K562 (cell line): ENCODE measurements around the gene TARM1. TPM values are rescaled to one million over a fixed set of nuclear protein-coding genes. Genes with fewer than 3 reads are reported as not detected.

ENCODE experiments used
- GABPB2 ChIP-seq: fragments of 250-450 bp; sonication (Bioruptor Pico); conservative IDR thresholded peaks from 2 replicates; pipeline ENCODE4 v1.5.1; 2021; ENCODE audit warnings: mild to moderate bottlenecking
- GTF2A2 ChIP-seq: IDR thresholded peaks from 2 replicates; pipeline ENCODE4 v1.6.1; 2016; ENCODE audit warnings: mild to moderate bottlenecking, missing genetic modification characterization, missing compliant biosample characterization
- MEF2A ChIP-seq: IDR thresholded peaks from 2 replicates; pipeline ENCODE4 v1.6.1; 2011; ENCODE audit warnings: low read depth, mild to moderate bottlenecking, low read length, moderate library complexity; ENCODE audit not compliant: control insufficient read depth
- NFE2 ChIP-seq: IDR thresholded peaks from 2 replicates; pipeline ENCODE4 v1.6.1; 2014; ENCODE audit warnings: antibody characterized with exemption, low read depth
- PTTG1 ChIP-seq: fragments of 450-650 bp; IDR thresholded peaks from 2 replicates; pipeline ENCODE4 v1.6.1; 2016; ENCODE audit warnings: low read depth, mild to moderate bottlenecking, missing genetic modification characterization, missing compliant biosample characterization
- RBM22 ChIP-seq: fragments of 200-400 bp; formaldehyde crosslinking; IDR thresholded peaks from 2 replicates; pipeline ENCODE4 v1.6.1; 2018; ENCODE audit warnings: low read length, low read depth; ENCODE audit not compliant: poor library complexity, severe bottlenecking
- ZNF589 ChIP-seq: fragments of 200-800 bp; sonication (Bioruptor generic); IDR thresholded peaks from 2 replicates; pipeline ENCODE4 v1.6.1; 2016; ENCODE audit warnings: low read depth, missing genetic modification characterization, missing compliant biosample characterization
- polyA plus RNA-seq, 8 experiments: library from polyadenylated mRNA; depleted of rRNA in 4 of 8; stranded (reverse) in 5 of 8; unstranded in 3 of 8; fragments of >200 nt; fragmentation: Nextera tagmentation in 2 of 8; fragmentation: Illumina TruSeq in 1 of 8; extraction: Ambion mirVana in 2 of 8; extraction: Trizol in 1 of 8; gene quantifications; 2 replicates each; pipeline versions ENCODE4 v1.2.1 to v1.2.3, GENCODE V29; 2011 to 2014; ENCODE audit warnings: inconsistent platforms in 1 of 8, missing spikeins in 1 of 8
- total RNA-seq, 7 experiments: library from RNA; depleted of rRNA in 6 of 7; stranded (reverse); fragments of >200 nt in 6 of 7; fragmentation: Illumina TruSeq in 2 of 7; extraction: Trizol in 2 of 7; gene quantifications; 2 replicates each; pipeline versions ENCODE4 v1.2.1 to v1.2.3, GENCODE V29; 2011 to 2021; ENCODE audit warnings: low replicate concordance in 1 of 7
- TF ChIP-seq, protein P1 (sequence below), 2 experiments: fragments of 450-650 bp; formaldehyde crosslinking in 1 of 2; IDR thresholded peaks; 2 replicates each; pipeline versions ENCODE4 v1.4.0 to v1.6.1; 2014 to 2020; ENCODE audit warnings: mild to moderate bottlenecking in 2 of 2, borderline replicate concordance in 1 of 2, low read depth in 1 of 2
- TF ChIP-seq, protein P2 (sequence below), 3 experiments: fragments of 200-800 bp in 1 of 3; fragments of 250-450 bp in 1 of 3; fragments of 450-650 bp in 1 of 3; sonication (Bioruptor Pico) in 1 of 3; sonication (Bioruptor generic) in 1 of 3; formaldehyde crosslinking in 1 of 3; IDR thresholded peaks; 2 replicates each; pipeline versions ENCODE4 v1.6.1 to v1.8.0; 2016 to 2022; ENCODE audit warnings: mild to moderate bottlenecking in 2 of 3, missing genetic modification characterization in 2 of 3, missing compliant biosample characterization in 1 of 3, moderate library complexity in 1 of 3
- TF ChIP-seq, protein P3 (sequence below): sonication (generic); formaldehyde crosslinking; IDR thresholded peaks from 2 replicates; pipeline ENCODE4 v1.8.1; 2022; ENCODE audit warnings: missing genetic modification reagents
- TF ChIP-seq, protein P4 (sequence below): fragments of 250-450 bp; sonication (Bioruptor Pico); IDR thresholded peaks from 2 replicates; pipeline ENCODE4 v1.8.0; 2021; ENCODE audit warnings: moderate library complexity, mild to moderate bottlenecking, inconsistent platforms

Gene TARM1
- total and polyA plus RNA-seq, 9 of the 15 experiments (the other 6 are each of a cell fraction or from before 2014, with no cell fraction given) = not detected

DNA sequence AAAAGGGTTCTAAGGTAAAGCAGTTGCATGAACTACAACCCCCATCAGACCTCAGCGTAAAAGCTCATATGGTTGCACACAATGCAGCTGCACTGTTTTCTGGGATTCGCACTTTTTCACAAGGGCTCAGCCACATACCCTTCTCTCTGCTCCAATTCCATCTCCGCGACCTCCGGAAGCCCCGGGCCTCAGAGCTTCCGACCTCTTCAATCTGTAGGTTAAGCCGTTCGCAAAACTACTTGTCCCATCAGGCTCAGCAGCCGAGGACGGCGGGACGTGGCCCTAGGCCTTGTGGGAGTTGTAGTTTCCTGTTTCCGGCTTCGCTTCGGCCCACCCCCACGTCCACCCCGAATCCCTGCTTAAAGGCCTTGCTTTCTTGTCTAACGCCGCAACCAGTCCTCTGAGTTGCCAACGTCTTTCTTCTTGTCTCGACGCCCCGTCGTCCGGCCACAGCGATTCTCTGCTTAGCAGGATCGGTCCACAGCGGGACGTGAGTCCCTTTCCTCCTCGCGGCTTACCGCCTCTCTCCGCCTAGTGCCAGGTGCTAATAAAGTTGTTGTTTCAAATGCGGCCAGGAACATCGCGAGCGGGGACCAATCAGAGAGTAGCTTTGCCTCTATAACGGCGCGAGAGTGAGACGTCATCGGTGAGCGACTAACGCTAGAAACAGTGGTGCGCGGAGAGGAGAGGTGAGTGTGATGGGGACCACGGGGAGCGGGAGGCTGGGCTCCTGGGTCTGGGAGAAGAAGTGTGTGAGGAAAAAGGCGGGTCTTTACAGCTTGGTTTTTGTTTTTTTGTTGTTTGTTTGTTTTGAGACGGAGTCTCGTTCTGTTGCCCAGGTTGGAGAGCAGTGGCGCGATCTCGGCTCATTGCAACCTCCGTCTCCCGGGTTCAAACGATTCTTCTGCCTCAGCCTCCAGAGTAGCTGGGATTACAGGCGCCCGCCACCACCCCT, 34.2 kb upstream of the TARM1 start, which contains the start of the genes PRPF31 and TFPT (continued):
- TF ChIP-seq, protein P1, sequence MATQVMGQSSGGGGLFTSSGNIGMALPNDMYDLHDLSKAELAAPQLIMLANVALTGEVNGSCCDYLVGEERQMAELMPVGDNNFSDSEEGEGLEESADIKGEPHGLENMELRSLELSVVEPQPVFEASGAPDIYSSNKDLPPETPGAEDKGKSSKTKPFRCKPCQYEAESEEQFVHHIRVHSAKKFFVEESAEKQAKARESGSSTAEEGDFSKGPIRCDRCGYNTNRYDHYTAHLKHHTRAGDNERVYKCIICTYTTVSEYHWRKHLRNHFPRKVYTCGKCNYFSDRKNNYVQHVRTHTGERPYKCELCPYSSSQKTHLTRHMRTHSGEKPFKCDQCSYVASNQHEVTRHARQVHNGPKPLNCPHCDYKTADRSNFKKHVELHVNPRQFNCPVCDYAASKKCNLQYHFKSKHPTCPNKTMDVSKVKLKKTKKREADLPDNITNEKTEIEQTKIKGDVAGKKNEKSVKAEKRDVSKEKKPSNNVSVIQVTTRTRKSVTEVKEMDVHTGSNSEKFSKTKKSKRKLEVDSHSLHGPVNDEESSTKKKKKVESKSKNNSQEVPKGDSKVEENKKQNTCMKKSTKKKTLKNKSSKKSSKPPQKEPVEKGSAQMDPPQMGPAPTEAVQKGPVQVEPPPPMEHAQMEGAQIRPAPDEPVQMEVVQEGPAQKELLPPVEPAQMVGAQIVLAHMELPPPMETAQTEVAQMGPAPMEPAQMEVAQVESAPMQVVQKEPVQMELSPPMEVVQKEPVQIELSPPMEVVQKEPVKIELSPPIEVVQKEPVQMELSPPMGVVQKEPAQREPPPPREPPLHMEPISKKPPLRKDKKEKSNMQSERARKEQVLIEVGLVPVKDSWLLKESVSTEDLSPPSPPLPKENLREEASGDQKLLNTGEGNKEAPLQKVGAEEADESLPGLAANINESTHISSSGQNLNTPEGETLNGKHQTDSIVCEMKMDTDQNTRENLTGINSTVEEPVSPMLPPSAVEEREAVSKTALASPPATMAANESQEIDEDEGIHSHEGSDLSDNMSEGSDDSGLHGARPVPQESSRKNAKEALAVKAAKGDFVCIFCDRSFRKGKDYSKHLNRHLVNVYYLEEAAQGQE (IDR thresholded peaks at IDR 0.05; ENCODE audit: borderline replicate concordance) = no peak
- TF ChIP-seq, protein P1 (CRISPR knock-in tag; IDR thresholded peaks at IDR 0.05; ENCODE audit: low read depth) = peak; percentile 77
- TF ChIP-seq, protein P2, sequence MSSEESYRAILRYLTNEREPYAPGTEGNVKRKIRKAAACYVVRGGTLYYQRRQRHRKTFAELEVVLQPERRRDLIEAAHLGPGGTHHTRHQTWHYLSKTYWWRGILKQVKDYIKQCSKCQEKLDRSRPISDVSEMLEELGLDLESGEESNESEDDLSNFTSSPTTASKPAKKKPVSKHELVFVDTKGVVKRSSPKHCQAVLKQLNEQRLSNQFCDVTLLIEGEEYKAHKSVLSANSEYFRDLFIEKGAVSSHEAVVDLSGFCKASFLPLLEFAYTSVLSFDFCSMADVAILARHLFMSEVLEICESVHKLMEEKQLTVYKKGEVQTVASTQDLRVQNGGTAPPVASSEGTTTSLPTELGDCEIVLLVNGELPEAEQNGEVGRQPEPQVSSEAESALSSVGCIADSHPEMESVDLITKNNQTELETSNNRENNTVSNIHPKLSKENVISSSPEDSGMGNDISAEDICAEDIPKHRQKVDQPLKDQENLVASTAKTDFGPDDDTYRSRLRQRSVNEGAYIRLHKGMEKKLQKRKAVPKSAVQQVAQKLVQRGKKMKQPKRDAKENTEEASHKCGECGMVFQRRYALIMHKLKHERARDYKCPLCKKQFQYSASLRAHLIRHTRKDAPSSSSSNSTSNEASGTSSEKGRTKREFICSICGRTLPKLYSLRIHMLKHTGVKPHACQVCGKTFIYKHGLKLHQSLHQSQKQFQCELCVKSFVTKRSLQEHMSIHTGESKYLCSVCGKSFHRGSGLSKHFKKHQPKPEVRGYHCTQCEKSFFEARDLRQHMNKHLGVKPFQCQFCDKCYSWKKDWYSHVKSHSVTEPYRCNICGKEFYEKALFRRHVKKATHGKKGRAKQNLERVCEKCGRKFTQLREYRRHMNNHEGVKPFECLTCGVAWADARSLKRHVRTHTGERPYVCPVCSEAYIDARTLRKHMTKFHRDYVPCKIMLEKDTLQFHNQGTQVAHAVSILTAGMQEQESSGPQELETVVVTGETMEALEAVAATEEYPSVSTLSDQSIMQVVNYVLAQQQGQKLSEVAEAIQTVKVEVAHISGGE (CRISPR knock-in tag; IDR thresholded peaks at IDR 0.05) = peak in 1 of 3 experiments; percentile 85; a peak in 2 of 6 replicates
- no peak for TF ChIP-seq MEF2A
- TF ChIP-seq GABPB2 (CRISPR knock-in tag) = no peak
- TF ChIP-seq GTF2A2 (tag) = no peak
- no peak for TF ChIP-seq RBM22
- TF ChIP-seq NFE2 = no peak; the same call in 1 of the 2 replicates
- TF ChIP-seq, protein P3, sequence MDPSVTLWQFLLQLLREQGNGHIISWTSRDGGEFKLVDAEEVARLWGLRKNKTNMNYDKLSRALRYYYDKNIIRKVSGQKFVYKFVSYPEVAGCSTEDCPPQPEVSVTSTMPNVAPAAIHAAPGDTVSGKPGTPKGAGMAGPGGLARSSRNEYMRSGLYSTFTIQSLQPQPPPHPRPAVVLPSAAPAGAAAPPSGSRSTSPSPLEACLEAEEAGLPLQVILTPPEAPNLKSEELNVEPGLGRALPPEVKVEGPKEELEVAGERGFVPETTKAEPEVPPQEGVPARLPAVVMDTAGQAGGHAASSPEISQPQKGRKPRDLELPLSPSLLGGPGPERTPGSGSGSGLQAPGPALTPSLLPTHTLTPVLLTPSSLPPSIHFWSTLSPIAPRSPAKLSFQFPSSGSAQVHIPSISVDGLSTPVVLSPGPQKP (CRISPR knock-in tag) = no peak
- TF ChIP-seq, protein P4, sequence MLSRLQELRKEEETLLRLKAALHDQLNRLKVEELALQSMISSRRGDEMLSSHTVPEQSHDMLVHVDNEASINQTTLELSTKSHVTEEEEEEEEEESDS (CRISPR knock-in tag) = no peak
- TF ChIP-seq PTTG1 (tag) = no peak
- TF ChIP-seq ZNF589 (CRISPR knock-in tag) = peak; percentile 86
